Ovary (tissue), 9 donors: Measurements from ENCODE around the gene MED15. TPM values are rescaled to one million over a fixed set of nuclear protein-coding genes. Genes with fewer than 3 reads are reported as not detected.

Experiments used
- DNase-seq, 5 donors: peaks; one replicate each; pipeline ENCODE4 v3.0.0-alpha.2; 2019 to 2020
- H3K27ac ChIP-seq, 2 donors: fragments of 200-600 bp; one replicate each; pipeline versions ENCODE4 v1.5.1 to v1.8.0; 2019 to 2022
- H3K27me3 ChIP-seq: fragments of 200-600 bp; one replicate; pipeline ENCODE4 v1.8.0; 2022
- H3K36me3 ChIP-seq: fragments of 200-600 bp; sonication (generic); one replicate; pipeline ENCODE4 v1.5.1; 2019
- H3K4me1 ChIP-seq: one replicate; pipeline ENCODE4 v1.8.1; 2013; ENCODE audit warnings: mild to moderate bottlenecking, moderate library complexity; ENCODE audit not compliant: insufficient read depth
- H3K4me3 ChIP-seq: fragments of 200-600 bp; sonication (generic); one replicate; pipeline ENCODE4 v1.5.1; 2017
- H3K9me3 ChIP-seq, 2 donors: fragments of 200-600 bp in 1 of 2; sonication (generic) in 1 of 2; one replicate each; pipeline versions ENCODE4 v1.5.1 to v1.8.1; 2013 to 2019; ENCODE audit warnings: mild to moderate bottlenecking in 1 of 2, moderate library complexity in 1 of 2
- EP300 ChIP-seq: sonication (generic); formaldehyde crosslinking; IDR thresholded peaks from one replicate; pipeline ENCODE4 v1.6.1; 2017; ENCODE audit warnings: antibody characterized with exemption
- POLR2A ChIP-seq: fragments of 450-650 bp; IDR thresholded peaks from one replicate; pipeline ENCODE4 v1.6.1; 2017; ENCODE audit warnings: antibody characterized with exemption, mild to moderate bottlenecking, moderate library complexity
- WGBS, 3 donors: extraction: QIAGEN DNeasy Blood & Tissue Kit in 1 of 3; methylation state at CpG; one replicate each; pipeline versions ENCODE4 v1.1.5 to v1.1.7; 2013 to 2017; 5-methylcytosine and 5-hydroxymethylcytosine counted together
- intact Hi-C, 4 donors: fragments of 100-400 bp; cut with DNase I; formaldehyde crosslinking; loops; one replicate each; pipeline versions ENCODE4 v1.11.0 to v1.15.1; 2022 to 2023
- polyA plus RNA-seq, 2 donors: library from polyadenylated mRNA; stranded (reverse); fragments of 200-250 nt in 1 of 2; fragments of 350-450 nt in 1 of 2; fragmentation: Illumina TruSeq in 1 of 2; extraction: RNeasy Lipid Tissue Mini Kit (QIAGEN cat#74804) in 1 of 2; gene quantifications; one replicate each; pipeline ENCODE4 v1.2.3, GENCODE V29; 2013 to 2014
- total RNA-seq, 7 donors: library from RNA; depleted of rRNA in 2 of 7; stranded (reverse); fragments of >200 nt in 2 of 7; fragmentation: NEBNext Ultra II Directional in 3 of 7; extraction: Animal tissue kit (Norgen Biotek cat#: 25700) in 3 of 7; gene quantifications; one replicate each; pipeline versions ENCODE4 v1.1.0 to v1.2.4, GENCODE V29; 2016 to 2023
- TF ChIP-seq, protein P1 (sequence below), 3 donors: fragments of 450-650 bp in 2 of 3; fragments of 200-600 bp in 1 of 3; IDR thresholded peaks; one replicate each; pipeline versions ENCODE4 v1.5.1 to v1.8.0; 2016 to 2022; ENCODE audit warnings: antibody characterized with exemption in 3 of 3, mild to moderate bottlenecking in 1 of 3
- donor health status: DM: no; HTN: no; CAD: no; lungs with moderate emphysema.
- donor health status: DM: no; HTN: no; CAD: no.
- donor health status: Bipolar disorder and iron deficiency.
- donor health status: DM: yes; HTN: yes; CAD: no.
- donor health status: DM: no; HTN: no; CAD: no.
- donor health status: DM: yes; HTN: yes; CAD: no.

MED15 gene
- total and polyA plus RNA-seq, 9 donors = 21.9 to 79.3 (median 68.3) TPM

GRCh38 chr22:20549232-20549841 is 41.9 kb downstream of the MED15 start:
- Histone ChIP-seq H3K4me3 (no peak overlapping the region), H3K27me3 (no peaks in the 10 kb centered on the region), H3K9me3 (no peaks in the 10 kb centered on the region), H3K27ac (peak overlapping the region; percentile 75 to 91), H3K36me3 (no peaks in the 10 kb centered on the region), H3K4me1 (peaks cover 47% of the 10 kb centered on the region)
- TF ChIP-seq POLR2A = no peak
- no peak for TF ChIP-seq EP300
- TF ChIP-seq, protein P1, sequence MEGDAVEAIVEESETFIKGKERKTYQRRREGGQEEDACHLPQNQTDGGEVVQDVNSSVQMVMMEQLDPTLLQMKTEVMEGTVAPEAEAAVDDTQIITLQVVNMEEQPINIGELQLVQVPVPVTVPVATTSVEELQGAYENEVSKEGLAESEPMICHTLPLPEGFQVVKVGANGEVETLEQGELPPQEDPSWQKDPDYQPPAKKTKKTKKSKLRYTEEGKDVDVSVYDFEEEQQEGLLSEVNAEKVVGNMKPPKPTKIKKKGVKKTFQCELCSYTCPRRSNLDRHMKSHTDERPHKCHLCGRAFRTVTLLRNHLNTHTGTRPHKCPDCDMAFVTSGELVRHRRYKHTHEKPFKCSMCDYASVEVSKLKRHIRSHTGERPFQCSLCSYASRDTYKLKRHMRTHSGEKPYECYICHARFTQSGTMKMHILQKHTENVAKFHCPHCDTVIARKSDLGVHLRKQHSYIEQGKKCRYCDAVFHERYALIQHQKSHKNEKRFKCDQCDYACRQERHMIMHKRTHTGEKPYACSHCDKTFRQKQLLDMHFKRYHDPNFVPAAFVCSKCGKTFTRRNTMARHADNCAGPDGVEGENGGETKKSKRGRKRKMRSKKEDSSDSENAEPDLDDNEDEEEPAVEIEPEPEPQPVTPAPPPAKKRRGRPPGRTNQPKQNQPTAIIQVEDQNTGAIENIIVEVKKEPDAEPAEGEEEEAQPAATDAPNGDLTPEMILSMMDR (IDR thresholded peaks at IDR 0.05) = no peak
- intact Hi-C loops = no loop called here
- DNase-seq = peak in 3 of 5 donors; percentile 37 to 55 (median 44)
- 65 to 68% (median 67%) methylated on average over 7 of the region's 7 CpGs for WGBS, 3 donors

GRCh38 chr22:20550057-20550817 is 42.8 kb downstream of the MED15 start:
- DNase-seq = no peak
- 82 to 87% (median 83%) methylated on average over 8 of the region's 8 CpGs for WGBS, 3 donors
- Histone ChIP-seq H3K4me3 (no peak overlapping the region), H3K36me3 (no peaks in the 10 kb centered on the region), H3K4me1 (peaks cover 51% of the 10 kb centered on the region), H3K9me3 (no peaks in the 10 kb centered on the region), H3K27ac (peak overlapping the region; percentile 75 to 91), H3K27me3 (no peaks in the 10 kb centered on the region)
- TF ChIP-seq, protein P1 (IDR thresholded peaks at IDR 0.05) = no peak
- no peak for TF ChIP-seq POLR2A
- no peak for TF ChIP-seq EP300
- intact Hi-C loops = loop anchor here in 2 of 4 donors (5.0 to 10.0 kb wide), 2 partner anchors 43 to 55 kb away; partner anchors contain the start of genes KLHL22 (in 1 of the 2) and MED15 (in 1 of the 2)

- peak; percentile 64 to 72 (median 70) for DNase-seq
- Histone ChIP-seq H3K27ac (peak overlapping the region; percentile 75 to 91), H3K36me3 (no peaks in the 10 kb centered on the region), H3K4me3 (no peak overlapping the region), H3K27me3 (no peaks in the 10 kb centered on the region), H3K4me1 (peaks cover 48% of the 10 kb centered on the region), H3K9me3 (no peaks in the 10 kb centered on the region)
- TF ChIP-seq EP300 (no peak), POLR2A (no peak)
- TF ChIP-seq, protein P1 (IDR thresholded peaks at IDR 0.05) = no peak
- intact Hi-C loops = loop anchor here in 2 of 4 donors (5.0 to 10.0 kb wide), 2 partner anchors 44 to 56 kb away; partner anchors contain the start of genes KLHL22 (in 1 of the 2) and MED15 (in 1 of the 2)
- WGBS, 3 donors = 12 to 17% (median 15%) methylated on average over 27 of the region's 27 CpGs
Measured at GRCh38 chr22:20550851-20551744, 43.7 kb downstream of the MED15 start.
